Measurements from ENCODE around the gene GLI3.

DNA sequence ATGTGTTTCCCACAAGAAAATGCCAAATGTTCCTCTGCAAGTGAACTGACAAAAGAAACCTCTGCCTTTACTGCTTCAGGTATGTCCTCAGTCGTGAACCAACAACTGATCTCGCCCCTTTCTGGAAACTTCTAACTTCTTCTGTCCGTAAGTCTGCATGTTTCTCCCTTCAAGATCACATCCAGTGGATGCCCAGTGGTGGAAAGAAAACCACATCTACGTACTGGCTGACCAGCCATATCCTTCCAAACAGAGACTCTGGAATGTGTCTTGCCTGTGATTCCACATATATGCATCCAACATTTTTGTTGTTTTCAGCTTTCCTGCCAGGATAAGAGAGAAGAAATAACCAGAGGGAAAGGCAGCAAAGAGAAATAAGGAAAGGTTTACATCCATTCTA is 152.7 kb downstream of the GLI3 start:
- TF ChIP-seq, protein P1, sequence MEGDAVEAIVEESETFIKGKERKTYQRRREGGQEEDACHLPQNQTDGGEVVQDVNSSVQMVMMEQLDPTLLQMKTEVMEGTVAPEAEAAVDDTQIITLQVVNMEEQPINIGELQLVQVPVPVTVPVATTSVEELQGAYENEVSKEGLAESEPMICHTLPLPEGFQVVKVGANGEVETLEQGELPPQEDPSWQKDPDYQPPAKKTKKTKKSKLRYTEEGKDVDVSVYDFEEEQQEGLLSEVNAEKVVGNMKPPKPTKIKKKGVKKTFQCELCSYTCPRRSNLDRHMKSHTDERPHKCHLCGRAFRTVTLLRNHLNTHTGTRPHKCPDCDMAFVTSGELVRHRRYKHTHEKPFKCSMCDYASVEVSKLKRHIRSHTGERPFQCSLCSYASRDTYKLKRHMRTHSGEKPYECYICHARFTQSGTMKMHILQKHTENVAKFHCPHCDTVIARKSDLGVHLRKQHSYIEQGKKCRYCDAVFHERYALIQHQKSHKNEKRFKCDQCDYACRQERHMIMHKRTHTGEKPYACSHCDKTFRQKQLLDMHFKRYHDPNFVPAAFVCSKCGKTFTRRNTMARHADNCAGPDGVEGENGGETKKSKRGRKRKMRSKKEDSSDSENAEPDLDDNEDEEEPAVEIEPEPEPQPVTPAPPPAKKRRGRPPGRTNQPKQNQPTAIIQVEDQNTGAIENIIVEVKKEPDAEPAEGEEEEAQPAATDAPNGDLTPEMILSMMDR (conservative IDR thresholded peaks at IDR 0.05; ENCODE audit: low read length), result no peak
- no peak for TF ChIP-seq EZH2phosphoT487 (IDR thresholded peaks at IDR 0.05; ENCODE audit: borderline replicate concordance)

All from Loucy (cell line).